Activated T-helper 2 cell treated with anti-CD3 and anti-CD28 coated beads, Interferon-gamma antibody, Interleukin-2, Interleukin-4, amounts not matched to agents 10 μg/mL and 5 μg/mL and 100 μg/mL, durations not matched to agents 14 hours and 24 hours and 36 hours (primary cell): ENCODE data around the gene CRMP1. TPM values are rescaled to one million over a fixed set of nuclear protein-coding genes. Genes with fewer than 3 reads are reported as not detected.

Experiments
- total RNA-seq: library from RNA; stranded (reverse); gene quantifications from 2 replicates; pipeline ENCODE4 v1.2.3, GENCODE V29; 2022

CRMP1 gene
- total RNA-seq, 1 donor from 2014 or later = 0.07 TPM

Other genes starting within 250 kb of the CRMP1 start
- 0.43 and 0.67 TPM in 2 replicates for gene EVC2, start 184.5 kb downstream of the CRMP1 start, total RNA-seq
- 1.7 and 2.0 TPM in 2 replicates for gene EVC, start 181.9 kb downstream of the CRMP1 start, total RNA-seq
- gene C4orf50, start 125.3 kb upstream of the CRMP1 start, total RNA-seq = 0.18 TPM in 2 replicates